IgD-negative memory B cell (primary cell): ENCODE measurements around the gene PLIN4. TPM values are rescaled to one million over a fixed set of nuclear protein-coding genes. Genes with fewer than 3 reads are reported as not detected.
"Not testable (repeated sequence)": the region's sequence is repeated elsewhere in the genome, so short reads cannot be mapped to it uniquely, and the experiment has no call there.

Experiments used
- H3K27ac Mint-ChIP-seq, 3 donors: one replicate each; pipeline ENCODE4 v1.8.0; 2020 to 2022; ENCODE audit warnings: mild to moderate bottlenecking in 3 of 3, mixed read lengths in 3 of 3, moderate library complexity in 1 of 3
- H3K27me3 Mint-ChIP-seq: one replicate; pipeline ENCODE4 v1.8.0; 2021; ENCODE audit warnings: mixed read lengths
- H3K36me3 Mint-ChIP-seq: one replicate; pipeline ENCODE4 v1.8.0; 2020; ENCODE audit warnings: mild to moderate bottlenecking, mixed read lengths
- H3K4me1 Mint-ChIP-seq, 3 donors: one replicate each; pipeline ENCODE4 v1.8.0; 2020 to 2022; ENCODE audit warnings: mixed read lengths in 3 of 3, mild to moderate bottlenecking in 1 of 3
- H3K4me3 Mint-ChIP-seq, 4 donors: one replicate each; pipeline ENCODE4 v1.8.0; 2020 to 2022; ENCODE audit warnings: mild to moderate bottlenecking in 4 of 4, mixed read lengths in 4 of 4, moderate library complexity in 3 of 4
- H3K9me3 Mint-ChIP-seq, 3 donors: one replicate each; pipeline ENCODE4 v1.8.0; 2020 to 2021; ENCODE audit warnings: mixed read lengths in 3 of 3, mild to moderate bottlenecking in 1 of 3
- polyA plus RNA-seq: library from polyadenylated mRNA; unstranded; fragments of 300-500 nt; fragmentation: Illumina TruSeq; gene quantifications from one replicate; pipeline ENCODE4 v1.2.3, GENCODE V29; 2021

Gene PLIN4
- polyA plus RNA-seq, 1 donor from 2014 or later: 0.15 TPM

GRCh38 chr19:4539169-4539692 is 20.9 kb upstream of the PLIN4 start:
- no peak overlapping the region for H3K4me3 Mint-ChIP-seq
- H3K9me3 Mint-ChIP-seq: peaks cover 0 to 2% (median 0%) of the 10 kb centered on the region in 3 donors
- H3K36me3 Mint-ChIP-seq: no peaks in the 10 kb centered on the region
- peaks cover 15% of the 10 kb centered on the region for H3K27me3 Mint-ChIP-seq
- H3K27ac Mint-ChIP-seq: no peak overlapping the region
- peaks cover 7 to 14% (median 11%) of the 10 kb centered on the region in 3 donors for H3K4me1 Mint-ChIP-seq

- peaks cover 7 to 14% (median 11%) of the 10 kb centered on the region in 3 donors for H3K4me1 Mint-ChIP-seq
- no peaks in the 10 kb centered on the region for H3K36me3 Mint-ChIP-seq
- H3K27ac Mint-ChIP-seq: no peak overlapping the region
- peaks cover 0 to 2% (median 0%) of the 10 kb centered on the region in 3 donors for H3K9me3 Mint-ChIP-seq
- no peak overlapping the region for H3K4me3 Mint-ChIP-seq
- H3K27me3 Mint-ChIP-seq: peaks cover 16% of the 10 kb centered on the region
Observed at GRCh38 chr19:4538601-4538954, 20.3 kb upstream of the PLIN4 start.

- Mint-ChIP-seq H3K27me3 (peaks cover 18% of the 10 kb centered on the region), H3K4me3 (no peak overlapping the region), H3K9me3 (peaks cover 0 to 2% (median 0%) of the 10 kb centered on the region in 3 donors), H3K4me1 (peaks cover 7 to 17% (median 15%) of the 10 kb centered on the region in 3 donors), H3K36me3 (no peaks in the 10 kb centered on the region), H3K27ac (no peak overlapping the region)
Observed at GRCh38 chr19:4537953-4538600, 19.8 kb upstream of the PLIN4 start.

DNA sequence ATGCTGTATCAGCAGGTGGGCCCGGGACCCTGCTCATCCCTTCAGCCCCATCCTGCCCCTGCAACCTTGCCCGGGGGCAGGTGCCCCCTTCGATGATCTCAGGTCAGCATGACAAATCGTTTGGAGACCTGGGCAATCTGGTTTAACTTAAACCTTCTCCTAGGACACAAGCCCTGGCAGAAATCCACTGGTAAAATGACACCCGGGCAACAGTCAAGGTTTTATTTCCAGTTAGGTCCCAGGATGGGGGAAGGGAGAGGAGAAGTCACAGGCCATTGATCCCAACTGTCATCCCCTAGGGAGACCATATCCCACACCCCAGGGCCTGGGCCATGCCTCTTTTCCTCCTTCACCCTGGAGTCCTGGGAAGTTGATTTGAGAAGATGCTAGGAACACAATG is 18.5 kb upstream of the PLIN4 start:
- H3K27ac Mint-ChIP-seq: no peak overlapping the region
- H3K36me3 Mint-ChIP-seq: no peaks in the 10 kb centered on the region
- H3K4me1 Mint-ChIP-seq: peaks cover 7 to 17% (median 15%) of the 10 kb centered on the region in 3 donors
- no peak overlapping the region for H3K4me3 Mint-ChIP-seq
- peaks cover 0 to 2% (median 0%) of the 10 kb centered on the region in 3 donors for H3K9me3 Mint-ChIP-seq
- H3K27me3 Mint-ChIP-seq: peaks cover 18% of the 10 kb centered on the region

DNA sequence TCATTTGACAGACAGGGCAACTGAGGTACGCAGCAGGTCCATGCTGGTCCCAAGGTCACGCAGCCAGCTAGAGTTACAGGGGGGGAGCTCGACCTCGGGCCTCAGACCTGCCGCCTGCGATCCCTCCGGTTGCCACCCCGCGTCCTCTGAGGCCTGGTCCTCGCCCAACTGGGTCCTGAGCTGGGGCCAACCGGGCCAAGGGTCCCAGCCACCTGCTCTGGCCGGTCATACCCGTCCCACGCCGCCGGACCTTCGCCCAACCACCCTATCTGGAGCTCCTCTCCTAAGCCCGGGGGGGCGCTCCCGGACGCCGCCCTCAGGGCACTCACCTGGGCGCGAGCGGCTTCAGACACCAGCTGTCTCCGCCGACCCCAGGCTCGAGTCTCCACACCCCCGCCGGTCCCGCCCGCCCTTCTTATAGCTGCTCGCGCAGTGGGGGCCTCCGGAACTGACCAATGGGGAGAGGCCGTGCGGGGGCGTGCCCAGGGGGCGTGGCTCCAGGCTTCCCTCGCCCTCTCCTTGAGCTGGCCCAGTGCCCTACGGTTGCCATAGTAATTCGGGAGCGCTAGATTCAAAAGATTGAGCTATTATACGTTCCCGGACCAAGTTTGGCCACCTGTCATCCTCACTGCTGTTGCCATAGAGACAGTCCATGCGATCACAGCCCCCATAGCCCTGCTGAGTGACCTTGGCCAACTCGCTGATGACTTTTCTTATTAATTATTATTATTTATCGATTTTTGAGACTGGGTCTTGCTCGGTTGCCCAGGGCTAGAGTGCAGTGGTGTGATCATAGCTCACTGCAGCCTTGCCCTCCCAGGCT is 16.8 kb upstream of the PLIN4 start, which contains the start of gene PLIN5:
PLIN5 (minus strand) TSS at position 389 of the 823 bp plus-strand sequence. CDS start 1,150 bp downstream, outside the sequence.
- Mint-ChIP-seq H3K36me3 (no peaks in the 10 kb centered on the region), H3K27ac (no peak within 1 kb of the TSS), H3K27me3 (peaks cover 18% of the 10 kb centered on the region), H3K4me3 (peak within 1 kb of the TSS in 2 of 4 donors; percentile 57 to 72), H3K9me3 (peaks cover 0 to under 1% (median 0%) of the 10 kb centered on the region in 3 donors), H3K4me1 (peaks cover 4 to 12% (median 7%) of the 10 kb centered on the region in 3 donors)

GRCh38 chr19:4533835-4534424 is 15.6 kb upstream of the PLIN4 start:
- H3K9me3 Mint-ChIP-seq: no peaks in the 10 kb centered on the region
- no peak overlapping the region for H3K4me3 Mint-ChIP-seq
- peaks cover 15% of the 10 kb centered on the region for H3K27me3 Mint-ChIP-seq
- peaks cover 1 to 8% (median 3%) of the 10 kb centered on the region in 3 donors for H3K4me1 Mint-ChIP-seq
- H3K27ac Mint-ChIP-seq: no peak overlapping the region
- no peaks in the 10 kb centered on the region for H3K36me3 Mint-ChIP-seq

DNA sequence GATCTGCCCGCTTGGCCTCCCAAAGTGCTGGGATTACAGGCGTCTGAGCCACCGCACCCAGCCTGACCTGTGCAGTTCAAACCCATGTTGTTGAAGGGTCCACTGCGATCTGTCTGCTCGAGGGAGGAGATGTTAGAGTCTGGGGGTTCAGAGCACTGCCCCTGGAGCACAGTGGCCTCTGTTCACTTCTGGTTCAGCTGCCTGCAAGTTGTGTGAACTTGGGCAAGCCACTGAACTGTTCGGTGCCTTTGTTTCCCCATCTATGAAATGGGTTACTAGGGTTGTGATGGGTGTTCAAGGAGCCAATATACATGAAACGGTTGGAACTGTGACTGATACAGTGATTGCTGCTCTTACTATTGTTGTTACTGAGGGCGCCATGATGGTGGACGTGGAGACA is 15.0 kb upstream of the PLIN4 start:
- no peak overlapping the region for H3K4me3 Mint-ChIP-seq

GRCh38 chr19:4531562-4532165 is 13.4 kb upstream of the PLIN4 start:
- Mint-ChIP-seq H3K9me3 (no peaks in the 10 kb centered on the region), H3K27me3 (peaks cover 9% of the 10 kb centered on the region), H3K27ac (no peak overlapping the region), H3K36me3 (no peaks in the 10 kb centered on the region), H3K4me3 (no peak overlapping the region), H3K4me1 (peaks cover 3 to 8% (median 3%) of the 10 kb centered on the region in 3 donors)

More for the DNA sequence above, 15.0 kb upstream of the PLIN4 start:
- Mint-ChIP-seq H3K27ac (no peak overlapping the region), H3K9me3 (no peaks in the 10 kb centered on the region), H3K4me1 (peaks cover 1 to 8% (median 3%) of the 10 kb centered on the region in 3 donors), H3K27me3 (peaks cover 15% of the 10 kb centered on the region), H3K36me3 (no peaks in the 10 kb centered on the region)

- H3K4me1 Mint-ChIP-seq: peaks cover 3 to 4% (median 3%) of the 10 kb centered on the region in 3 donors
- no peaks in the 10 kb centered on the region for H3K36me3 Mint-ChIP-seq
- no peaks in the 10 kb centered on the region for H3K9me3 Mint-ChIP-seq
- H3K4me3 Mint-ChIP-seq: no peak overlapping the region
- H3K27me3 Mint-ChIP-seq: peaks cover 4% of the 10 kb centered on the region
- H3K27ac Mint-ChIP-seq: no peak overlapping the region
Observed at GRCh38 chr19:4529924-4530522, 11.7 kb upstream of the PLIN4 start.

- Mint-ChIP-seq H3K4me1 (peaks cover 2 to 3% (median 3%) of the 10 kb centered on the region in 3 donors), H3K27ac (no peak overlapping the region), H3K9me3 (no peaks in the 10 kb centered on the region), H3K27me3 (peaks cover 3% of the 10 kb centered on the region), H3K36me3 (no peaks in the 10 kb centered on the region), H3K4me3 (no peak overlapping the region)
Observed at GRCh38 chr19:4528843-4529242, 10.6 kb upstream of the PLIN4 start.

- H3K9me3 Mint-ChIP-seq, H3K4me1 Mint-ChIP-seq, H3K27me3 Mint-ChIP-seq, H3K4me3 Mint-ChIP-seq, H3K36me3 Mint-ChIP-seq, H3K27ac Mint-ChIP-seq: not testable (repeated sequence)
Observed at GRCh38 chr19:4527377-4527776, 9.1 kb upstream of the PLIN4 start.

DNA sequence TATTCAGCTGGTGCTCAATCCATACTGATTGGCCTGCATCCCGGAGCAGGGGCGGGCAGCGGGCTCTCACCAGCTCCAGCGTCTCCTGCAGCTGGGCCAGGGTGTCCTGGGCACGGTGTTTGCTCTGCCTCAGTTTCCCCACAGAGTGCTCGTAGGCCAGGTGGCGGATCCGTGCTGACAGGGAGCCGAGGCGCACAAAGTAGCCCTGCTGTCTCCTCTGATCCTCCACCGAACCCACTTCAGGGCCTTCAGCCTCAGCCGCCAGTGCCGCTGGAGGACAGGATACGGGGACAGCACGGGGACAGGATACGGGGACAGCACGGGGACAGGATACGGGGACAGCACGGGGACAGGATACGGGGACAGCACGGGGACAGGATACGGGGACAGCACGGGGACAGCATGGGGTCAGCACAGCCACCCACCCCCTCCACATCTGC is 7.3 kb upstream of the PLIN4 start:
- H3K27ac Mint-ChIP-seq: no peak overlapping the region
- H3K4me3 Mint-ChIP-seq: no peak overlapping the region
- peaks cover 4% of the 10 kb centered on the region for H3K27me3 Mint-ChIP-seq
- no peaks in the 10 kb centered on the region for H3K36me3 Mint-ChIP-seq
- peaks cover 0 to 2% (median 0%) of the 10 kb centered on the region in 3 donors for H3K4me1 Mint-ChIP-seq
- H3K9me3 Mint-ChIP-seq: no peaks in the 10 kb centered on the region

- peaks cover 4% of the 10 kb centered on the region for H3K27me3 Mint-ChIP-seq
- no peaks in the 10 kb centered on the region for H3K9me3 Mint-ChIP-seq
- no peaks in the 10 kb centered on the region for H3K36me3 Mint-ChIP-seq
- peaks cover 0 to 2% (median 0%) of the 10 kb centered on the region in 3 donors for H3K4me1 Mint-ChIP-seq
- H3K27ac Mint-ChIP-seq: no peak overlapping the region
- no peak overlapping the region for H3K4me3 Mint-ChIP-seq
Observed at GRCh38 chr19:4524808-4525562, 6.7 kb upstream of the PLIN4 start.
